Activated naive CD4-positive, alpha-beta T cell treated with Interleukin-2 at 50 U/mL for 16 hours (primary cell): ENCODE results near the gene PCDH18.
"Not testable (repeated sequence)": the region's sequence is repeated elsewhere in the genome, so short reads cannot be mapped to it uniquely, and the experiment has no call there.

Experiments
- DNase-seq: peaks from one replicate; pipeline ENCODE4 v3.0.0-alpha.2; 2020

Gene PCDH18

GRCh38 chr4:137531986-137532868, at the start of gene PCDH18:
Gene PCDH18 (minus strand): TSS chr4:137532494. CDS start chr4:137532088, 406 bp downstream.
- DNase-seq, result peak; percentile 2

GRCh38 chr4:137576446-137576845, 44.2 kb upstream of the PCDH18 start:
- DNase-seq, result no peak

- no peak for DNase-seq
These were observed 40.4 kb upstream of the PCDH18 start for GRCh38 chr4:137572647-137573046.

- DNase-seq, result no peak
These were observed 39.9 kb upstream of the PCDH18 start for GRCh38 chr4:137572163-137572562.

GRCh38 chr4:137559801-137560200, 27.5 kb upstream of the PCDH18 start:
- DNase-seq, result no peak

GRCh38 chr4:137558951-137559350, 26.7 kb upstream of the PCDH18 start:
- DNase-seq, result no peak

- no peak for DNase-seq
These were observed 13.2 kb upstream of the PCDH18 start for GRCh38 chr4:137545461-137545861.

GRCh38 chr4:137543648-137544047, 11.4 kb upstream of the PCDH18 start:
- no peak for DNase-seq

GRCh38 chr4:137543198-137543597, 10.9 kb upstream of the PCDH18 start:
- DNase-seq, result no peak

GRCh38 chr4:137541876-137542646, 9.8 kb upstream of the PCDH18 start:
- no peak for DNase-seq

GRCh38 chr4:137541181-137541580, 8.9 kb upstream of the PCDH18 start:
- no peak for DNase-seq

- DNase-seq, result no peak
These were observed 8.1 kb upstream of the PCDH18 start for GRCh38 chr4:137540356-137540755.

- no peak for DNase-seq
These were observed 6.2 kb upstream of the PCDH18 start for GRCh38 chr4:137538526-137538925.

GRCh38 chr4:137537807-137538206, 5.5 kb upstream of the PCDH18 start:
- DNase-seq, result not testable (repeated sequence)

GRCh38 chr4:137536789-137537561, 4.7 kb upstream of the PCDH18 start:
- DNase-seq, result no peak

GRCh38 chr4:137535718-137536117, 3.4 kb upstream of the PCDH18 start:
- DNase-seq, result no peak

GRCh38 chr4:137534516-137534915, 2.2 kb upstream of the PCDH18 start:
- DNase-seq, result no peak

GRCh38 chr4:137533855-137534254, 1.6 kb upstream of the PCDH18 start:
- DNase-seq, result no peak

GRCh38 chr4:137532869-137533236, 559 bp upstream of the PCDH18 start:
- DNase-seq, result no peak

GRCh38 chr4:137531168-137531985, 917 bp downstream of the PCDH18 start:
- no peak for DNase-seq

- DNase-seq, result no peak
These were observed 2.1 kb downstream of the PCDH18 start for GRCh38 chr4:137530176-137530575.

- no peak for DNase-seq
These were observed 2.9 kb downstream of the PCDH18 start for GRCh38 chr4:137529432-137529831.
